SK-N-MC (cell line): ENCODE measurements around the gene TASP1.

Source experiments
- DNase-seq: peaks from one replicate; pipeline ENCODE4 v3.0.0-alpha.2; 2011; ENCODE audit warnings: low read depth, low spot score
- H3K27ac ChIP-seq: fragments of 200-600 bp; sonication (generic); 2 replicates; pipeline ENCODE4 v1.5.1; 2016; ENCODE audit warnings: mixed run types
- H3K36me3 ChIP-seq: fragments of 200-600 bp; sonication (generic); 2 replicates; pipeline ENCODE4 v1.6.1; 2017; ENCODE audit warnings: antibody characterized with exemption, low read length, mixed read lengths; ENCODE audit not compliant: insufficient read depth
- H3K4me3 ChIP-seq: fragments of 200-600 bp; sonication (generic); 2 replicates; pipeline ENCODE4 v1.5.1; 2016
- H3K9ac ChIP-seq: fragments of 200-600 bp; sonication (generic); 2 replicates; pipeline ENCODE4 v1.8.0; 2017; ENCODE audit warnings: mixed run types, mixed read lengths; ENCODE audit not compliant: insufficient read length
- H3K9me3 ChIP-seq: fragments of 200-600 bp; sonication (generic); 2 replicates; pipeline ENCODE4 v1.6.1; 2017; ENCODE audit warnings: low read depth, mild to moderate bottlenecking, antibody characterized with exemption, low read length, moderate library complexity, mixed read lengths
- EZH2 ChIP-seq: fragments of 200-600 bp; sonication (generic); IDR thresholded peaks from one replicate; pipeline ENCODE4 v1.6.1; 2017; ENCODE audit warnings: antibody characterized with exemption
- FOXP2 ChIP-seq: optimal IDR thresholded peaks from 2 replicates; pipeline ENCODE3; 2011; ENCODE audit warnings: mild to moderate bottlenecking, moderate library complexity; ENCODE audit not compliant: insufficient read depth; ENCODE audit errors: extremely low read length, control extremely low read depth
- POLR2AphosphoS5 ChIP-seq: IDR thresholded peaks from 2 replicates; pipeline ENCODE4 v1.6.1; 2012; ENCODE audit warnings: mild to moderate bottlenecking, low read depth, low read length, borderline replicate concordance

Gene TASP1

DNA sequence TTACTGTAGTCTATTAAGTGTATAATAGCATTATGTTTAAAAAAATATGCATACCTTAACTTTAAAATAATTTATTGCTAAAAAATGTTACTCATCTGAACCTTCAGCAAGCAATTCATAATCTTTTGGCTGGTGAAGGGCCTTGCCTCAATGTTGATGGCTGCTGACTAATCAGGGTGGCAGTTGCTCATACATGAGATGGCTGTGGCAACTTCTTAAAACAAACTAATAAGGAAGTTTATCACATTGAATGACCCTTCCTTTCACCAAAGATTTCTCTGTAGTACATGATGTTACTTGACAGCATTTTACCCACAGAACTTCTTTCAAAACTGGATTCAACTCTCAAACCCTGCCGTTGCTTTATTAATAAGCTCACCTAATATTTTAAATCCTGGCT lies 84.0 kb downstream of the TASP1 start:
- no peak overlapping the region for H3K9ac ChIP-seq
- H3K9me3 ChIP-seq: no peaks in the 10 kb centered on the region
- H3K27ac ChIP-seq: no peak overlapping the region
- TF ChIP-seq EZH2 (no peak), FOXP2 (no peak), POLR2AphosphoS5 (no peak)
- H3K36me3 ChIP-seq: peaks cover 5% of the 10 kb centered on the region; the same call in 1 of the 2 replicates
- no peak overlapping the region for H3K4me3 ChIP-seq
- DNase-seq: no peak

DNA sequence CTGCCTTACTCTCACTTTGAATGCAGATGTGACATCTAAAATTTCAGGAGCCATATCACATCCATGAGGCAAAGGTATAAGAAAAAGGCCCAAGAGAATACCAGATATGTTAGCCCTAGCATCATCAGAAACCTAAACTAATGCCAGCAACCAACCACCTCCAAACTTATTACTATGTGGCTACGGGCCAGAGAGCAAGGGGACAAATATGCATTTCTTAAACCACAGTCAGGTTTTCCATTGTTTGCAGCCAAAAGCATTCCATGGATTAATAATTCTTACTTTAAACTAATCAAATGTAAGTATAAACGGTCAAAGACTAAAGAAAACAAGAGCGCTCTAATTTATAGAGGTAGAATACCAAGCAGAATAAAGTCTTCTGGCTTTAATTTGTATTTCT lies 84.7 kb downstream of the TASP1 start:
- Histone ChIP-seq H3K9me3 (no peaks in the 10 kb centered on the region), H3K27ac (no peak overlapping the region)
- DNase-seq: no peak

DNA sequence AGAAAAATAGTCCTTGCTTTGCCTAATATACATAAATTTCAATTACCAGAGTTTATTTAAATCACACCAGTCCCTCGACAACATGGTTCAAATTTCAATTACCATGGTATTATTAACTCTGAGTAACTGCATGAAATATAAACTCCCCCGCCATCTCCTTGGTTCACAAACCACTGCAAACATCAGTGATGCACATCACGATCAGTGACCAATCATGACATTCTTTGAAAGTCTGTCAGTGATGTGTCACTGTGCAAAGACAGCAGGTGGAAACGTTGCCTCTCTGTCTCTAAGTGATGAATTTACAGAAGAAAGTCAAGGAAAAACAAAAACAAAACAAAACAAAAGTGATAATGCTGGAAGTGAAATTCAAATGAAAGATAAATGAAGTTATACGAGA lies 86.7 kb downstream of the TASP1 start:
- H3K9ac ChIP-seq: no peak overlapping the region
- H3K27ac ChIP-seq: no peak overlapping the region
- TF ChIP-seq EZH2: no peak
- TF ChIP-seq POLR2AphosphoS5: no peak
- no peak for TF ChIP-seq FOXP2
- H3K36me3 ChIP-seq: no peaks in the 10 kb centered on the region
- H3K4me3 ChIP-seq: no peak overlapping the region
- H3K9me3 ChIP-seq: no peaks in the 10 kb centered on the region
- DNase-seq: no peak

More for the DNA sequence above, 84.7 kb downstream of the TASP1 start:
- Histone ChIP-seq H3K9ac (no peak overlapping the region), H3K36me3 (peaks cover 5% of the 10 kb centered on the region; the same call in 1 of the 2 replicates), H3K4me3 (no peak overlapping the region)
- no peak for TF ChIP-seq FOXP2
- TF ChIP-seq POLR2AphosphoS5: no peak
- no peak for TF ChIP-seq EZH2

DNA sequence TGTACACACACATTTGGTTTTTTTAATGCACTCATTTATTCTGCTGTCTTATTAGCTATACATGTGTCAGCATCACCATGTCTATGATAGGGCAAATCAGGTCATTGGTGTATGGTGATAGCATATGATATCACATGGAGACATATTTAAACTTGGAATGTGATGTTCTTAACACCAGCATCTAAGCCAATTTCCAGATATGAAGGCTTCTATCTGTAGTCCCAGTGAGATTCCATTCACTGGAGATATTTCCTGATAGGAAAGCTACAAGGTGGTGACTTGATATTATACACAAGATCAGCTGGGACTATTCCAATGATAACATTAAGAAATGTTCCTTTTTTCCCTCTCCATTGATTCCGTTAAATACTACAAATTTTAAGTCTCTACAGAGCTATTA lies 89.3 kb downstream of the TASP1 start:
- DNase-seq: no peak
- Histone ChIP-seq H3K36me3 (no peaks in the 10 kb centered on the region), H3K9ac (no peak overlapping the region), H3K9me3 (no peaks in the 10 kb centered on the region), H3K4me3 (no peak overlapping the region), H3K27ac (no peak overlapping the region)
- no peak for TF ChIP-seq FOXP2
- TF ChIP-seq POLR2AphosphoS5: no peak
- no peak for TF ChIP-seq EZH2

DNA sequence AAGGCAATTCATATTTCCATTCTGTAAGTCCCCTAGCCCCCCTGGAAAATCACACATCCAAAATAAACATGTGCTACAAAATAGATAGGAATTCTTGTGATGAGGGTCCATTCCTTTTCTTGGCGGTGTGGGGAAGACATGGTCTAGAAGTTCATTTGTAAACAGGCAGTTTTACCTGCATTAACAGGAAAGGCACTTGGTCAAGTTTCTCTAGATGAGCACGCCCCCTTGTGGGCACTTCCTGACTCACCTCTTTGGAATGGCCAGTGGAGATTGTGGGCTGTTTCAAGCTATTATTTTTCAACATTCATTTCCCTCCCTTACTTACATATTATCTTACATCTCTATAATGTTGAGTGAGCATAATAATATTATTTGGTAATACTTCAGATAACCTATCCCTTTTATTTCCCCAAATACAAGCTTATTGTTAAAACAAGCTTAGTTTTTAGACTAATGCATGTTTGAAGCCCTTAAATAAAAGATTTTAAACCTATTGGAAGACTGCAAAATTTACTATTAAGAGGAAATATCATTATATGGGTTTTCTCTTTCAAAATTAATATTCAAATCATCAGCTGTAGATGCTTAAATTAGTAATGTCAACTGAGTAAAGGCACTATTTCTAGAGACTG lies 92.1 kb downstream of the TASP1 start:
- H3K9me3 ChIP-seq: no peaks in the 10 kb centered on the region
- TF ChIP-seq FOXP2 (no peak), POLR2AphosphoS5 (no peak), EZH2 (no peak)
- DNase-seq: peak; percentile 10
- no peaks in the 10 kb centered on the region for H3K36me3 ChIP-seq
- no peak overlapping the region for H3K9ac ChIP-seq
- no peak overlapping the region for H3K27ac ChIP-seq
- no peak overlapping the region for H3K4me3 ChIP-seq

DNA sequence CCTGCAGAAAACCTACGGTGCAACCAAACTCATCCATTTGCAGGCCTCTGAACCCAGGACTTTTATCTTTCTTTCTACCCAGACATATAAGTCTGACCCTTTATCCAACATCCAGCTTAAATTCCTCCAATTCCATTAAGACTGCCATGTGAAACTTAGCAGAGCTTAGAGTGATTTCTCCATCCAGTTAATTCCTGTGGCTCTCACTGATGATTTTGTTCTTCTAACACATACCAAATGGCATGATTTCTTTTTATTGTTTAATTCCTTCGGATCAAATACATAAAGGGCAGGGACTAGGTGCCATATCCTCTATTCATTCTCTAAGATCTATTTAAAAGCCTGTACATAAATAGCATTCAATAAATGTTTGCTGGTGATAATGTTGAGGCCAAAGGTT lies 92.9 kb downstream of the TASP1 start:
- TF ChIP-seq POLR2AphosphoS5: no peak
- TF ChIP-seq EZH2: no peak
- no peak for TF ChIP-seq FOXP2
- Histone ChIP-seq H3K36me3 (no peaks in the 10 kb centered on the region), H3K9ac (no peak overlapping the region), H3K27ac (no peak overlapping the region), H3K4me3 (no peak overlapping the region), H3K9me3 (no peaks in the 10 kb centered on the region)
- no peak for DNase-seq

DNA sequence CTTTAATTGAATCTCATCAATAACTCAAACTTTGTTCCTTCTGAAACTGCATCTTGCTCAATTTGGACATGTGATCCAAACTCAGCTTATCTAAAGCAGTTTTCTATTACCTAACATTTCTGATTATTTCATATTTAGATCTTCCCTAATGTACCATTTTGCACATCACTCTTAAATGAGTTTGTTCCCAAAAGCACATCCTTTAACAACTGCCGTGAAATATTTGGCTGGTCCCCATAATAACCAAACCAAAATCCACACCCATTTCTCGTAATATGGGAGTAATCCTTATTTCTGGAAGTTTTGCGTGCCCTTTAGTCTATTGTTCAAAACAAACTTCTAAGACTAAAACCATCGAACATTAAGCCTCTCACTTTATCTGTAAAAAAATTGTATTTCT lies 94.9 kb downstream of the TASP1 start:
- Histone ChIP-seq H3K27ac (no peak overlapping the region), H3K36me3 (no peaks in the 10 kb centered on the region), H3K4me3 (no peak overlapping the region), H3K9me3 (no peaks in the 10 kb centered on the region), H3K9ac (no peak overlapping the region)
- no peak for DNase-seq
- TF ChIP-seq FOXP2: no peak
- TF ChIP-seq EZH2: no peak
- TF ChIP-seq POLR2AphosphoS5: no peak

DNA sequence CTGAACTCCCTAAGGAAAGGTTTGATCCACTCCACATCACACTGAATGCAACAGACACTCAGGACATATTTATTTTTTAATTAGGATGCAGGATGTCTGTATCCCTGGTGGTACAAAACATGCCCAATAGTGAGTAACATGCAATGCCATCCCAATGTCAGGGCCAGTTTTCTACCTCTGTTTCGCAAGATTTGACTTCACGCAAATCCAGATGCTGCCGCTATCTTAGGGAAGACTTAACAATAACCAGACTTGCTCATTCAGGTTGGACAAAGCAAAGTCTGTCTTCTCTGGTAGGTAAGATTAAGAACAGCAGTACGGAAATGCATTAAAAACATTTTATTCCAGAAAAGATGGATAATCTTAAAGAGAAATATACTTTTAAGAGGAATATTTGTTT lies 103.1 kb downstream of the TASP1 start:
- H3K27ac ChIP-seq: no peak overlapping the region
- no peak for TF ChIP-seq FOXP2
- TF ChIP-seq EZH2: no peak
- TF ChIP-seq POLR2AphosphoS5: no peak
- no peak overlapping the region for H3K4me3 ChIP-seq
- no peak overlapping the region for H3K9ac ChIP-seq
- no peak for DNase-seq
- H3K9me3 ChIP-seq: no peaks in the 10 kb centered on the region
- no peaks in the 10 kb centered on the region for H3K36me3 ChIP-seq

DNA sequence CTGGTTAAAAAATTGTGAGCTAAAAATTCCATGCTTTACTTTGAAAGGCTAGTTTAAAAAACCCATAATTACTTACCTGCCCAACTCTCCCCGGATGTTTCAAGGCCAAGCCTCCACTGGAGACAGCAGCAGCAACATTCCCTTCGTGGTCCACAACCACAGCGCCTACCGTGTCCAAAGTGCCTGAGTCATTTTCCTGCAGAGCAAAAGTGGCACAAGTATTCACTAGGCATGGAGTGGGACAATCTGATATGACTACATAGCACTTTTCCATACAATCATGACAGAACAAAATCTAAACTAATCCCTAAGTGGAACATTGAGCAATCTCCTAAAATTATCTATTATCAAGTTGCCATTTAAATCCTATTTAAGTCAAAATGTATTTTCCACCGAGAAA lies 104.8 kb downstream of the TASP1 start:
- TF ChIP-seq POLR2AphosphoS5: no peak
- no peak for TF ChIP-seq FOXP2
- TF ChIP-seq EZH2: no peak

More for the DNA sequence above, 104.8 kb downstream of the TASP1 start:
- DNase-seq: no peak
- Histone ChIP-seq H3K9me3 (no peaks in the 10 kb centered on the region), H3K9ac (no peak overlapping the region), H3K27ac (no peak overlapping the region), H3K36me3 (no peaks in the 10 kb centered on the region), H3K4me3 (no peak overlapping the region)
